Epithelial cell of proximal tubule (primary cell): ENCODE results near the gene CXCR6. TPM values are rescaled to one million over a fixed set of nuclear protein-coding genes. Genes with fewer than 3 reads are reported as not detected.

Experiments used
- DNase-seq: peaks from one replicate; pipeline ENCODE4 v3.0.0-alpha.2; 2011; ENCODE audit warnings: low read depth
- H3K4me3 ChIP-seq: 2 replicates; pipeline ENCODE4 v1.5.1; 2011; ENCODE audit warnings: low read depth, mild to moderate bottlenecking, low read length
- CTCF ChIP-seq: conservative IDR thresholded peaks from 2 replicates; pipeline ENCODE4 v1.5.1; 2012; ENCODE audit warnings: low read depth, mild to moderate bottlenecking, low read length
- total RNA-seq: library from RNA; depleted of rRNA; stranded (reverse); fragments of >200 nt; gene quantifications from 2 replicates; pipeline ENCODE4 v1.2.3, GENCODE V29; 2015

CXCR6 gene
- total RNA-seq, 1 donor from 2014 or later, result not detected

GRCh38 chr3:45966950-45967640 is 23.8 kb downstream of the CXCR6 start:
- DNase-seq, result no peak
- TF ChIP-seq CTCF, result no peak

GRCh38 chr3:45967724-45968123 is 24.5 kb downstream of the CXCR6 start:
- TF ChIP-seq CTCF, result no peak
- H3K4me3 ChIP-seq, result no peak overlapping the region
- no peak for DNase-seq

More at GRCh38 chr3:45966950-45967640, 23.8 kb downstream of the CXCR6 start:
- no peak overlapping the region for H3K4me3 ChIP-seq

- no peak overlapping the region for H3K4me3 ChIP-seq
- TF ChIP-seq CTCF, result no peak
- no peak for DNase-seq
Observed at GRCh38 chr3:45968149-45968548, 24.9 kb downstream of the CXCR6 start.

GRCh38 chr3:45968706-45969105 is 25.4 kb downstream of the CXCR6 start:
- DNase-seq, result no peak
- TF ChIP-seq CTCF, result no peak

GRCh38 chr3:45969116-45969515 is 25.9 kb downstream of the CXCR6 start:
- no peak for DNase-seq
- no peak overlapping the region for H3K4me3 ChIP-seq
- no peak for TF ChIP-seq CTCF

More at GRCh38 chr3:45968706-45969105, 25.4 kb downstream of the CXCR6 start:
- H3K4me3 ChIP-seq, result no peak overlapping the region

GRCh38 chr3:45969953-45970352 is 26.7 kb downstream of the CXCR6 start:
- DNase-seq, result no peak
- TF ChIP-seq CTCF, result no peak
- no peak overlapping the region for H3K4me3 ChIP-seq

- no peak for TF ChIP-seq CTCF
- DNase-seq, result peak; percentile 77
- H3K4me3 ChIP-seq, result no peak overlapping the region
Observed at GRCh38 chr3:45972534-45973402, 29.5 kb downstream of the CXCR6 start.
